Pancreas (tissue), 10 donors: ENCODE data around the gene MRRF. TPM values are rescaled to one million over a fixed set of nuclear protein-coding genes. Genes with fewer than 3 reads are reported as not detected.

ENCODE experiments used
- ATAC-seq, 4 donors: fragments of 200-7000 bp; cut with Tn5 transposase; one replicate each; pipeline versions ENCODE4 v1.8.0 to v1.9.1; 2020; ENCODE audit warnings: mild to moderate bottlenecking in 4 of 4, moderate library complexity in 4 of 4
- DNase-seq, 6 donors: peaks; one replicate each; pipeline ENCODE4 v3.0.0-alpha.2; 2020
- FAIRE-seq: peaks from 2 replicates; lab custom pipeline; 2012; peaks lifted over from hg19 to GRCh38; lab: Jason Lieb, UNC
- H3K27ac ChIP-seq, 4 donors: fragments of 200-600 bp; sonication (generic); 1 replicate in 3 of 4; 2 replicates in 1 of 4; pipeline versions ENCODE4 v1.5.0 to v1.8.0; 2020
- H3K27me3 ChIP-seq, 4 donors: fragments of 200-600 bp; one replicate each; pipeline ENCODE4 v1.8.0; 2021
- H3K36me3 ChIP-seq, 3 donors: fragments of 200-600 bp; sonication (generic) in 1 of 3; one replicate each; pipeline versions ENCODE4 v1.5.0 to v1.8.0; 2020 to 2021
- H3K4me1 ChIP-seq, 3 donors: fragments of 200-600 bp; one replicate each; pipeline ENCODE4 v1.8.0; 2021
- H3K4me3 ChIP-seq, 4 donors: fragments of 200-600 bp; sonication (generic) in 2 of 4; one replicate each; pipeline versions ENCODE4 v1.5.0 to v1.8.0; 2020 to 2021
- H3K9me3 ChIP-seq, 4 donors: fragments of 200-600 bp; one replicate each; pipeline ENCODE4 v1.8.0; 2021
- CTCF ChIP-seq, 4 donors: fragments of 200-600 bp; sonication (generic) in 3 of 4; IDR thresholded peaks; one replicate each; pipeline versions ENCODE4 v1.5.0 to v1.8.0; 2021; ENCODE audit warnings: antibody characterized with exemption in 4 of 4
- WGBS, 2 donors: extraction: QIAGEN DNeasy Blood & Tissue Kit; methylation state at CpG; one replicate each; pipeline ENCODE4 v1.1.7; 2013; 5-methylcytosine and 5-hydroxymethylcytosine counted together
- intact Hi-C, 3 donors: fragments of 100-400 bp; cut with DNase I; formaldehyde crosslinking; loops; one replicate each; pipeline versions ENCODE4 v1.11.1 to v1.14.2; 2022
- polyA plus RNA-seq, 2 donors: library from polyadenylated mRNA; stranded (reverse); fragments of 200-250 nt; gene quantifications; one replicate each; pipeline ENCODE4 v1.2.3, GENCODE V29; 2013
- total RNA-seq, 6 donors: library from RNA; stranded (reverse); fragmentation: NEBNext Ultra II Directional in 4 of 6; extraction: Animal tissue kit (Norgen Biotek cat#: 25700) in 4 of 6; gene quantifications; one replicate each; pipeline versions ENCODE4 v1.2.1 to v1.2.4, GENCODE V29; 2021 to 2023
- donor health status: healthy with polysubstance abuse.
- donor health status: DM: no; HTN: no; CAD: no; lungs with moderate emphysema.
- donor health status: DM: no; HTN: no; CAD: no.
- donor health status: control.
- donor health status: control.
- donor health status: Bipolar disorder and iron deficiency.
- donor health status: DM: yes; HTN: yes; CAD: no.
- donor health status: DM: no; HTN: no; CAD: no.
- donor health status: DM: no; HTN: no; CAD: no.
- donor health status: DM: yes; HTN: yes; CAD: no.

MRRF gene
- total and polyA plus RNA-seq, 8 donors, result 13.0 to 27.8 (median 17.5) TPM

- peaks cover 0 to 12% (median 0%) of the 10 kb centered on the region in 3 donors for H3K36me3 ChIP-seq
- H3K27ac ChIP-seq, result no peak overlapping the region
- 63 to 65% methylated on average over 4 of the region's 4 CpGs for WGBS, 2 donors
- H3K4me1 ChIP-seq, result peaks cover 0 to 3% (median 0%) of the 10 kb centered on the region in 3 donors
- no peaks in the 10 kb centered on the region for H3K27me3 ChIP-seq
- no peak for FAIRE-seq
- DNase-seq, result no peak
- no peak overlapping the region for H3K4me3 ChIP-seq
- ATAC-seq, result no peak
- no peaks in the 10 kb centered on the region for H3K9me3 ChIP-seq
- intact Hi-C loops, result no loop called here
- TF ChIP-seq CTCF (IDR thresholded peaks at IDR 0.05), result no peak
These were observed 29.8 kb downstream of the MRRF start for GRCh38 chr9:122294531-122294930.

- Histone ChIP-seq H3K36me3 (peaks cover 0 to 12% (median 0%) of the 10 kb centered on the region in 3 donors), H3K9me3 (no peaks in the 10 kb centered on the region), H3K4me1 (no peaks in the 10 kb centered on the region), H3K27ac (no peak overlapping the region), H3K4me3 (no peak overlapping the region), H3K27me3 (no peaks in the 10 kb centered on the region)
- FAIRE-seq (no peak), DNase-seq (no peak), ATAC-seq (no peak)
- 94 to 97% methylated on average over 3 of the region's 3 CpGs for WGBS, 2 donors
- TF ChIP-seq CTCF (IDR thresholded peaks at IDR 0.05), result no peak
- intact Hi-C loops, result no loop called here
These were observed 32.8 kb downstream of the MRRF start for GRCh38 chr9:122297512-122297911.

GRCh38 chr9:122302237-122303093, 37.8 kb downstream of the MRRF start:
- Histone ChIP-seq H3K4me3 (no peak overlapping the region), H3K36me3 (no peaks in the 10 kb centered on the region), H3K27me3 (no peaks in the 10 kb centered on the region), H3K27ac (no peak overlapping the region), H3K9me3 (no peaks in the 10 kb centered on the region), H3K4me1 (no peaks in the 10 kb centered on the region)
- DNase-seq, result no peak
- WGBS, 2 donors, result 85 to 87% methylated on average over 5 of the region's 5 CpGs
- no peak for ATAC-seq
- intact Hi-C loops, result no loop called here
- no peak for FAIRE-seq
- no peak for TF ChIP-seq CTCF (IDR thresholded peaks at IDR 0.05)

GRCh38 chr9:122307061-122307460, 42.4 kb downstream of the MRRF start:
- no peak overlapping the region for H3K27ac ChIP-seq
- ATAC-seq (no peak), DNase-seq (no peak), FAIRE-seq (no peak)
- no peaks in the 10 kb centered on the region for H3K27me3 ChIP-seq
- intact Hi-C loops, result no loop called here
- H3K9me3 ChIP-seq, result no peaks in the 10 kb centered on the region
- 79 to 87% methylated on average over 5 of the region's 5 CpGs for WGBS, 2 donors
- H3K4me3 ChIP-seq, result no peak overlapping the region
- no peak for TF ChIP-seq CTCF (IDR thresholded peaks at IDR 0.05)
- H3K36me3 ChIP-seq, result peaks cover 0 to 14% (median 0%) of the 10 kb centered on the region in 3 donors
- H3K4me1 ChIP-seq, result no peaks in the 10 kb centered on the region

- Histone ChIP-seq H3K9me3 (no peaks in the 10 kb centered on the region), H3K36me3 (peaks cover 0 to 18% (median 0%) of the 10 kb centered on the region in 3 donors), H3K4me1 (no peaks in the 10 kb centered on the region), H3K27ac (no peak overlapping the region), H3K4me3 (no peak overlapping the region), H3K27me3 (no peaks in the 10 kb centered on the region)
- intact Hi-C loops, result no loop called here
- no peak for DNase-seq
- ATAC-seq, result no peak
- WGBS, 2 donors, result 91 to 95% methylated on average over 1 of the region's 1 CpG
- no peak for TF ChIP-seq CTCF (IDR thresholded peaks at IDR 0.05)
- FAIRE-seq, result no peak
These were observed 43.2 kb downstream of the MRRF start for GRCh38 chr9:122307925-122308324.
